Anterior cingulate cortex (tissue), 58 donors: Measurements from ENCODE around the gene CCDC190.
"Not testable (repeated sequence)": the region's sequence is repeated elsewhere in the genome, so short reads cannot be mapped to it uniquely, and the experiment has no call there.

Experiments
- DNase-seq, 58 donors: peaks; one replicate each; lab custom pipeline; 2025; lab: John Stamatoyannopoulos, UW

The CCDC190 gene

DNA sequence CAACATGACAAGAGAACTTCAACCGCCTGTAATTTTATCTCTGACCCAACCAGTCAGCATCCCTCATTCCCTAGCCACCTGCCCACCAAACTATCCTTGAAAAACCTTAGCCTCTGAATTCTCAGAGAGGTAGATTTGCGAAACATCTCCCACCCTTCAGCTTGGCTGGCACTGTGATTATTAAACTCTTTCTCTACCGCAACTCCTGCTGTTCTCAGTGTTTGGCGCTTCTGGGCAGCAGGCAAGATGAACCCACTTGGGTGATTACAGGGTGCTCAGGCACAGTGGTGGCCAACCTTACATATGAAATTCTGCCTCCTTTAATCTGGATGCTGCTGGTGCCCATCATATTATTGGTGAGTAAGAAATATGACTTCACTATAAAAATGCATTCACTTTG, 22.1 kb downstream of the CCDC190 start:
- no peak for DNase-seq

DNA sequence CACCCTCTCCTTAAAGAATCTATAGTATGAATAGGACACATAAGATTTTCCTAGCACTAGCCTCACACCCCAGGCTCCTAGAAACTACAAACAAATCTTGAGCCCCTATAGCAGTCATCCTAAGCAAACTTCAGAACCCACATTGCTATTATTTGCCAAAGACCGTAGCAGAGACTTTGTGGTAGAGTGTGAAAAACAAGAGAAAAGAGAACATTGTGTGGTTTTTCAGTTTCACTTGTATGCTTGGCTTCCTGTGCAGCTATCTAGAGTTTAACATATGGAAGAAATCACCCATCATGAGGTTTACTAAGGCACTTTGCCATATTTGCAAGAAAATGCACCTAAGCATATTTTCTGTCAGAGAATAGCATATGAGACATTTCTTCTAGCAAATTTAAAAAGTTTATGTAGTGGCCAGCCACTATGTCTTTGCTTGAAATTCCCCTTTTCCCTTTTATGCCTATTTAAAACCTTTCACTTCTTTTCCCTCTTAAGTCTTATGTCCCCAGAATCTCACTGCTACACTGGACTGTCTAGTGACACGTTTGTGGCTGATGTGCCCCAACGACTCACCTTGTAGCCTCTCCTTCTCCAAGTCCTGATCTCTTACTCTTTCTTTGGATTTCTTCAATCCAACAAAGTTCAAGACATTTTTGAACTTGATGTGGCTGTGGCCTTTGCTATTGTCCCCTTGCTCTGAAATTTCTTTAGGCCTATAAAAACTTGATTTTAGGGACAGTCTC, 25.6 kb downstream of the CCDC190 start:
- DNase-seq = peak in 2 of 58 donors; percentile 13 to 48

DNA sequence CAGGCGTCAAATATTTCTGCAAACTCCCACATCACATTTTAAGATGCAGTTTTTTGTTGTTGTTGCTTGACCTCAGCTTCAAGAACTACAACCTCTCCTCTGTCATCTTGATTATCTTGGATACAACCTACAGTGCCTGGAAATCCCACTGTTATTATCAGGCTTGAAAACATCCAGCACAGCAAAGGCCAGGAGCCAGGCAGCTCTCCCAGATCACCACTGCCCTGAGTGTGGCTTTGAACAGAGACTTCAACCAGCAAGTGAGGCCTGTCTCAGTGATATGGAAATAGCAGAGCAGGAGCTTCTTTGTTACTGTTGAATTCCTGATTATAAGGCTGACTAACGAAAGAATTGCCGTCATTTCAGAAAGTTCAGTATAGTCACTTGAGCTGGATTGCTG, 28.5 kb downstream of the CCDC190 start:
- DNase-seq = no peak

DNA sequence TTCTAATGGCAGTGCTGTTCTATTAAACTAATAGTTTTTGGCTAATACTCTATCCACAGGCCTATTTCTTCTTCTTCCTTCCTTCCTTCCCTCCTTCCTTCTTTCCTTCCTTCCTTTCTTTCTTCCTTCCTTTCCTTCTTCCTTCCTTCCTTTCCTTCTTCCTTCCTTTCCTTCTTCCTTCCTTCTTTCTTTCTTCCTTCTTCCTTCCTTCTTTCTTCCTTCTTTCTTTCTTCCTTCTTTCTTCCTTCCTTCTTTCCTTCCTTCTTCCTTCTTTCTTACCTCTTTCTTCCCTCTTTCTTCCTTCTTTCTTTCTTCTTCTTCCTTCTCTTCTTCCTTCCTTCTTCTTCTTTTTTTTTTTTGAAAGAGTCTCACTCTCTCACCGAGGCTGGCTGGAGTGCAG, 31.7 kb downstream of the CCDC190 start:
- no peak for DNase-seq

- no peak for DNase-seq
These were observed 37.0 kb downstream of the CCDC190 start for GRCh38 chr1:162823771-162824525.

DNA sequence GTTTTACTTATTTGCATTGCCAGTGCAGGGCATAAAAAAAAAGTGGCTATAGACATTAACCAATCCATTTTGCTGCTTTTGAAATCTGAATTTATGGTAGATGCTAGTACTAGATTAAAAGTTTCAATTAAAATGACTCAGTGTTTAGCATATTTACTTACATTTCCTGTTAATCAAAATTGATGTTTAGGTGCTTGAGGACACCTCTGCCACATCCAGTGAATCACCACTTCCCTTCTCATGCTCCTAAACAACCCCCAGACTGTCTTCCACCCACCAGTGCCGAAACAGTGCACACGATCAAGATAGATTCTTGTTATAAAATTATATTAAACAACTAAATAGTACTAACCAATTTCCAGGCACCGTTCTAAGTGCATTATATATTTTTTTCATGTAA, 37.7 kb downstream of the CCDC190 start:
- no peak for DNase-seq

DNA sequence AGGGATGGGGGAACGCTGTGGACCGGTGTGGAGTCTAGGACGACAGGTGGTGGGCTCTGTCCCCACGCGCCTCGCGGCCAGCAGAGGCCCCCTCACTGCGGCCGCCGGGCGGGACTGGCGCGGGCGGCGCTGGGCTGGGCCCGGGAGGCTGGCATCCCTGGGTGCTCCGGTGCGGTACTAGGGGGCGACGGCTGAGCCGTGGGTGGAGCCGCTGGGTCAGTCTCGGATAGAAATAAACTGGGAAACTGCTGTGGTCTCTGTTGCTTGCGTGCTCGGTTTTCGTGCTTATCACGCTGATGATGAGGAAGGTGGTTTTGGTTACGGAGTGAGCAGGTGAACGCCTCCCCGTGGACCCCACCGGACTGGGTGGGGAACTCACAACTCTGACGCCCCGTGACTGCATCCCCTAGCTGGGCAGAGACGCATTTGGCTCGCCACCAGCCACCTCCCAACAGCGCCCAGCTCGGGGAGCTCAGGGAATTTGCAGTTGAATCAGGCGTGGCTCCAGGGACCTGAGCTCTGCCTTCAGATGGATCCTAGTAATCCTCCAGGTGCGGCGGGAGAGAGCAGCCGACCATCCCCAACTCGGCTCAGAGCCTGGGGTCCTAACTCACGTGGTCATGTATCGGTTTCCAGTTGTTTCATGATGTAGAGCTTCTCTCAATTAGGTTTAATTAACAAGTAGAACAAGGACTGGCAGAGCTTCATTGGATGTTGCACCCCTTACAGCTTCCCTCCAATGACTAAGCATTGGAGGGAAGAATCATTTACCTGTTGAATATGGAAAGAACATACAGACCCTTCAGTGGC, 38.4 kb downstream of the CCDC190 start:
- peak in 43 of 58 donors; percentile 5 to 62 (median 18) for DNase-seq

GRCh38 chr1:162818666-162819065, 42.3 kb downstream of the CCDC190 start:
- DNase-seq = not testable (repeated sequence)

DNA sequence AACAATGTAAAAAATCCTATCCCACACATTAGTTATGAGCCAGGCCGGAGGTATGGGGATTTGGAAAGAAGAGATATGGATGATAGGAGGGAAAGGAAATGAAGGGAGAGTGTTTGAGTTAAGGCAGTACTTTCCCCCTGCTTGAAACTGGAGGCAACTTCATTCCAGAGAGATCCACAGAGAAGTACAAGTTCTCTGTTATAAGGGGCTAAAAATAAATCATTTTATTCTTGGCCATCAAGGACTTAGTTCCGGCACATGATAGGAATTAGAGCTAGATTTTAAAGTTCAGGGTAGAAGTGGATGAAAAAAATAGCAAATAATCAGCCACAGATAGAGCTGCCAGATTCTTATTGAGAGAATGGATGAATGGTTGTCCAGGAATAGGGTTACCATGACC, 42.8 kb downstream of the CCDC190 start:
- not testable (repeated sequence) for DNase-seq

- DNase-seq = not testable (repeated sequence)
These were observed 48.6 kb downstream of the CCDC190 start for GRCh38 chr1:162812357-162812756.

- not testable (repeated sequence) for DNase-seq
These were observed 53.5 kb downstream of the CCDC190 start for GRCh38 chr1:162807503-162807902.
